WTC11 (cell line): Measurements from ENCODE around the gene BTNL2.

Source experiments
- ATF1 ChIP-seq: sonication (generic); formaldehyde crosslinking; IDR thresholded peaks from 2 replicates; pipeline ENCODE4 v1.8.1; 2023; ENCODE audit warnings: mild to moderate bottlenecking, moderate library complexity, missing genetic modification reagents
- ELF4 ChIP-seq: sonication (generic); formaldehyde crosslinking; IDR thresholded peaks from 2 replicates; pipeline ENCODE4 v1.8.1; 2022; ENCODE audit warnings: low read depth, mild to moderate bottlenecking, moderate library complexity, missing genetic modification reagents
- GABPB1 ChIP-seq: sonication (generic); formaldehyde crosslinking; IDR thresholded peaks from 2 replicates; pipeline ENCODE4 v1.8.1; 2023; ENCODE audit warnings: mild to moderate bottlenecking, missing genetic modification reagents
- JAZF1 ChIP-seq: fragments of 250-450 bp; sonication (Bioruptor Pico); IDR thresholded peaks from 2 replicates; pipeline ENCODE4 v1.9.0; 2021; ENCODE audit warnings: moderate library complexity, mild to moderate bottlenecking, inconsistent platforms
- NFYB ChIP-seq: sonication (generic); formaldehyde crosslinking; conservative IDR thresholded peaks from 2 replicates; pipeline ENCODE4 v1.8.0; 2022; ENCODE audit warnings: low read depth, missing genetic modification reagents
- TCF7 ChIP-seq: sonication (generic); formaldehyde crosslinking; IDR thresholded peaks from 2 replicates; pipeline ENCODE4 v1.8.0; 2022; ENCODE audit warnings: mild to moderate bottlenecking, low read depth, missing genetic modification reagents, moderate library complexity
- TEAD1 ChIP-seq: sonication (generic); formaldehyde crosslinking; IDR thresholded peaks from 2 replicates; pipeline ENCODE4 v1.8.0; 2022; ENCODE audit warnings: mild to moderate bottlenecking, missing genetic modification reagents
- TP53 ChIP-seq: sonication (generic); formaldehyde crosslinking; IDR thresholded peaks from 2 replicates; pipeline ENCODE4 v1.8.1; 2023; ENCODE audit warnings: mild to moderate bottlenecking, missing genetic modification reagents
- ZNF219 ChIP-seq: sonication (generic); formaldehyde crosslinking; IDR thresholded peaks from 2 replicates; pipeline ENCODE4 v1.8.0; 2023; ENCODE audit warnings: missing genetic modification reagents, mild to moderate bottlenecking, borderline replicate concordance
- ZNF263 ChIP-seq: sonication (generic); formaldehyde crosslinking; IDR thresholded peaks from 2 replicates; pipeline ENCODE4 v1.8.1; 2022; ENCODE audit warnings: low read depth, mild to moderate bottlenecking, moderate library complexity, missing genetic modification reagents
- TF ChIP-seq, protein P1 (sequence below): fragments of 200-600 bp; IDR thresholded peaks from 2 replicates; pipeline ENCODE4 v1.8.0; 2022; ENCODE audit warnings: antibody characterized with exemption
- TF ChIP-seq, protein P2 (sequence below): sonication (generic); formaldehyde crosslinking; IDR thresholded peaks from 2 replicates; pipeline ENCODE4 v1.8.0; 2022; ENCODE audit warnings: mild to moderate bottlenecking, missing genetic modification reagents
- TF ChIP-seq, protein P3 (sequence below): sonication (generic); formaldehyde crosslinking; IDR thresholded peaks from 2 replicates; pipeline ENCODE4 v1.8.0; 2022; ENCODE audit warnings: mild to moderate bottlenecking, missing genetic modification reagents

DNA sequence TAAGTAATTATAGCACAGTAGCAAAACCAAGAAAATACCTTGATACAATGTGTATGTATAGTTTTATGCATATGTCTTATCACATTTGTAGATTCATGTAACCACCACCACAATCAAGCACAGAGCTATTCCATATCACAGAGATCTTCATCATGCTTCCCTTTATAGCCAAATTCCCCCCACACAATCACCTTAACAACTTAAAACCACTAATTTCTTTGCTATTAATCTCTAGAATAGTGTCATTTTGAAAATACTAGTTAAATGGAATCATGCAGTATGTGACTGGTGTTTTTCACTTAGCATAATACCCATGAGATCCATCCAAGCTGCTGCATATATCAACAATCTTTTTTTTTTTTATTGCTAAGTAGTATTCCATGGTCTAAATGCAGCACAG, 41.0 kb upstream of the BTNL2 start:
- TF ChIP-seq, protein P1, sequence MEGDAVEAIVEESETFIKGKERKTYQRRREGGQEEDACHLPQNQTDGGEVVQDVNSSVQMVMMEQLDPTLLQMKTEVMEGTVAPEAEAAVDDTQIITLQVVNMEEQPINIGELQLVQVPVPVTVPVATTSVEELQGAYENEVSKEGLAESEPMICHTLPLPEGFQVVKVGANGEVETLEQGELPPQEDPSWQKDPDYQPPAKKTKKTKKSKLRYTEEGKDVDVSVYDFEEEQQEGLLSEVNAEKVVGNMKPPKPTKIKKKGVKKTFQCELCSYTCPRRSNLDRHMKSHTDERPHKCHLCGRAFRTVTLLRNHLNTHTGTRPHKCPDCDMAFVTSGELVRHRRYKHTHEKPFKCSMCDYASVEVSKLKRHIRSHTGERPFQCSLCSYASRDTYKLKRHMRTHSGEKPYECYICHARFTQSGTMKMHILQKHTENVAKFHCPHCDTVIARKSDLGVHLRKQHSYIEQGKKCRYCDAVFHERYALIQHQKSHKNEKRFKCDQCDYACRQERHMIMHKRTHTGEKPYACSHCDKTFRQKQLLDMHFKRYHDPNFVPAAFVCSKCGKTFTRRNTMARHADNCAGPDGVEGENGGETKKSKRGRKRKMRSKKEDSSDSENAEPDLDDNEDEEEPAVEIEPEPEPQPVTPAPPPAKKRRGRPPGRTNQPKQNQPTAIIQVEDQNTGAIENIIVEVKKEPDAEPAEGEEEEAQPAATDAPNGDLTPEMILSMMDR, result no peak
- TF ChIP-seq ZNF263 (CRISPR knock-in tag), result no peak
- no peak for TF ChIP-seq ELF4
- no peak for TF ChIP-seq TEAD1
- TF ChIP-seq ATF1 (CRISPR knock-in tag), result no peak
- TF ChIP-seq, protein P2, sequence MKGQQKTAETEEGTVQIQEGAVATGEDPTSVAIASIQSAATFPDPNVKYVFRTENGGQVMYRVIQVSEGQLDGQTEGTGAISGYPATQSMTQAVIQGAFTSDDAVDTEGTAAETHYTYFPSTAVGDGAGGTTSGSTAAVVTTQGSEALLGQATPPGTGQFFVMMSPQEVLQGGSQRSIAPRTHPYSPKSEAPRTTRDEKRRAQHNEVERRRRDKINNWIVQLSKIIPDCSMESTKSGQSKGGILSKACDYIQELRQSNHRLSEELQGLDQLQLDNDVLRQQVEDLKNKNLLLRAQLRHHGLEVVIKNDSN (CRISPR knock-in tag), result no peak
- no peak for TF ChIP-seq JAZF1
- TF ChIP-seq, protein P3, sequence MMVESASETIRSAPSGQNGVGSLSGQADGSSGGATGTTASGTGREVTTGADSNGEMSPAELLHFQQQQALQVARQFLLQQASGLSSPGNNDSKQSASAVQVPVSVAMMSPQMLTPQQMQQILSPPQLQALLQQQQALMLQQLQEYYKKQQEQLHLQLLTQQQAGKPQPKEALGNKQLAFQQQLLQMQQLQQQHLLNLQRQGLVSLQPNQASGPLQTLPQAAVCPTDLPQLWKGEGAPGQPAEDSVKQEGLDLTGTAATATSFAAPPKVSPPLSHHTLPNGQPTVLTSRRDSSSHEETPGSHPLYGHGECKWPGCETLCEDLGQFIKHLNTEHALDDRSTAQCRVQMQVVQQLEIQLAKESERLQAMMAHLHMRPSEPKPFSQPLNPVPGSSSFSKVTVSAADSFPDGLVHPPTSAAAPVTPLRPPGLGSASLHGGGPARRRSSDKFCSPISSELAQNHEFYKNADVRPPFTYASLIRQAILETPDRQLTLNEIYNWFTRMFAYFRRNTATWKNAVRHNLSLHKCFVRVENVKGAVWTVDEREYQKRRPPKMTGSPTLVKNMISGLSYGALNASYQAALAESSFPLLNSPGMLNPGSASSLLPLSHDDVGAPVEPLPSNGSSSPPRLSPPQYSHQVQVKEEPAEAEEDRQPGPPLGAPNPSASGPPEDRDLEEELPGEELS (CRISPR knock-in tag), result no peak
- no peak for TF ChIP-seq ZNF219 (CRISPR knock-in tag)
- TF ChIP-seq TCF7 (CRISPR knock-in tag), result no peak
- no peak for TF ChIP-seq NFYB (CRISPR knock-in tag)
- no peak for TF ChIP-seq GABPB1 (CRISPR knock-in tag)
- no peak for TF ChIP-seq TP53 (CRISPR knock-in tag)
